A549 (cell line): Measurements from ENCODE around the gene SMTN. TPM values are rescaled to one million over a fixed set of nuclear protein-coding genes. Genes with fewer than 3 reads are reported as not detected.
A peak's percentile ranks its signal among the peaks of the same experiment; 100 is the strongest.

Source experiments
- ATAC-seq, 2 experiments: fragments of 200-7000 bp in 1 of 2; fragments of >200 bp in 1 of 2; cut with Nextera tagmentation in 1 of 2; cut with Tn5 transposase in 1 of 2; 3 replicates each; pipeline versions ENCODE4 v1.8.0 to v1.9.1; 2018 to 2020; ENCODE audit warnings: mild to moderate bottlenecking in 1 of 2, moderate library complexity in 1 of 2
- CTCF ChIA-PET: fragments of 300-600 bp; sonication (Branson Sonifier 250); formaldehyde crosslinking; extraction: SDS; loops from one replicate; lab custom pipeline; 2021; ENCODE audit warnings: antibody characterized with exemption, inconsistent platforms; lab: Yijun Ruan, JAX
- POLR2A ChIA-PET: fragments of 350-600 bp; formaldehyde crosslinking; extraction: SDS; loops from one replicate; lab custom pipeline; 2021; ENCODE audit warnings: antibody characterized with exemption, inconsistent platforms; lab: Yijun Ruan, JAX
- DNase-seq, 2 experiments: peaks; one replicate each; pipeline versions ENCODE4 v3.0.0 to v3.0.0-alpha.2; 2011 to 2016; ENCODE audit warnings: low read depth in 1 of 2, low spot score in 1 of 2
- FAIRE-seq: peaks from 2 replicates; lab custom pipeline; 2011; peaks lifted over from hg19 to GRCh38; lab: Jason Lieb, UNC
- H3K27ac ChIP-seq, 2 experiments: fragments of >200 bp; sonication (Bioruptor Twin); formaldehyde crosslinking; 3 replicates each; pipeline ENCODE4 v1.5.1; 2016 to 2017
- H3K4me1 ChIP-seq: fragments of >200 bp; sonication (Bioruptor Twin); formaldehyde crosslinking; 3 replicates; pipeline ENCODE4 v1.6.1; 2016
- H3K4me2 ChIP-seq: fragments of >200 bp; sonication (Bioruptor Twin); formaldehyde crosslinking; 3 replicates; pipeline ENCODE4 v1.6.1; 2016
- H3K4me3 ChIP-seq: fragments of >200 bp; sonication (Bioruptor Twin); formaldehyde crosslinking; 3 replicates; pipeline ENCODE4 v1.5.1; 2016
- H3K9me3 ChIP-seq: fragments of >200 bp; sonication (Bioruptor Twin); formaldehyde crosslinking; 3 replicates; pipeline ENCODE4 v1.6.1; 2016
- CBX2 ChIP-seq: fragments of 200-600 bp; sonication (generic); IDR thresholded peaks from 2 replicates; pipeline ENCODE4 v1.6.1; 2016; ENCODE audit warnings: low read depth, mild to moderate bottlenecking, borderline replicate concordance
- CEBPB ChIP-seq, 2 experiments: fragments of >200 bp in 1 of 2; sonication (Bioruptor Twin) in 1 of 2; formaldehyde crosslinking in 1 of 2; IDR thresholded peaks; 2 replicates each; pipeline ENCODE4 v1.6.1; 2012 to 2016
- CHD2 ChIP-seq: fragments of 150-350 bp; IDR thresholded peaks from 2 replicates; pipeline ENCODE4 v1.6.1; 2014; ENCODE audit warnings: low read length; ENCODE audit not compliant: partially characterized antibody
- EHF ChIP-seq: fragments of 250-450 bp; sonication (Bioruptor Pico); IDR thresholded peaks from 2 replicates; pipeline ENCODE4 v1.5.0; 2020; ENCODE audit warnings: mild to moderate bottlenecking
- ESRRA ChIP-seq: fragments of 150-350 bp; IDR thresholded peaks from 2 replicates; pipeline ENCODE4 v1.6.1; 2014; ENCODE audit warnings: mild to moderate bottlenecking, low read length, borderline replicate concordance
- FOSB ChIP-seq: fragments of 250-450 bp; sonication (Bioruptor Pico); IDR thresholded peaks from 2 replicates; pipeline ENCODE4 v1.5.0; 2020; ENCODE audit warnings: mild to moderate bottlenecking, moderate library complexity
- FOSL2 ChIP-seq, 2 experiments: fragments of 450-650 bp in 1 of 2; fragments of >200 bp in 1 of 2; sonication (Bioruptor Twin) in 1 of 2; formaldehyde crosslinking; IDR thresholded peaks; 2 replicates each; pipeline versions ENCODE4 v1.5.0 to v1.6.1; 2016 to 2020; ENCODE audit warnings: mild to moderate bottlenecking in 1 of 2, moderate library complexity in 1 of 2
- FOXS1 ChIP-seq: fragments of 250-450 bp; sonication (Bioruptor Pico); IDR thresholded peaks from 2 replicates; pipeline ENCODE4 v1.5.0; 2020; ENCODE audit warnings: mild to moderate bottlenecking, moderate library complexity
- GATA3 ChIP-seq: IDR thresholded peaks from 2 replicates; pipeline ENCODE4 v1.6.1; 2012; ENCODE audit warnings: borderline replicate concordance
- HOXB13 ChIP-seq: fragments of 250-450 bp; sonication (Bioruptor Pico); IDR thresholded peaks from 2 replicates; pipeline ENCODE4 v1.5.0; 2020; ENCODE audit warnings: low read depth, mild to moderate bottlenecking, moderate library complexity
- JUNB ChIP-seq: fragments of >200 bp; sonication (Bioruptor Twin); formaldehyde crosslinking; IDR thresholded peaks from 2 replicates; pipeline ENCODE4 v1.6.1; 2016
- MAFK ChIP-seq: fragments of 450-650 bp; IDR thresholded peaks from 2 replicates; pipeline ENCODE4 v1.6.1; 2014; ENCODE audit not compliant: partially characterized antibody
- POLR2AphosphoS2 ChIP-seq: conservative IDR thresholded peaks from 2 replicates; pipeline ENCODE4 v1.6.1; 2012; ENCODE audit warnings: low read length, improper control_type of control experiment, inconsistent platforms
- RAD21 ChIP-seq, 2 experiments: fragments of >200 bp in 1 of 2; sonication (Bioruptor Twin) in 1 of 2; formaldehyde crosslinking in 1 of 2; IDR thresholded peaks in 1 of 2; conservative IDR thresholded peaks in 1 of 2; 2 replicates in 1 of 2; 3 replicates in 1 of 2; pipeline ENCODE4 v1.6.1; 2012 to 2018; ENCODE audit warnings: inconsistent platforms in 1 of 2
- RCOR1 ChIP-seq: fragments of 150-350 bp; IDR thresholded peaks from 2 replicates; pipeline ENCODE4 v1.6.1; 2014; ENCODE audit warnings: antibody characterized with exemption, low read length, low read depth
- RFX5 ChIP-seq: fragments of 450-650 bp; IDR thresholded peaks from 2 replicates; pipeline ENCODE4 v1.7.1; 2014; ENCODE audit warnings: antibody characterized with exemption, mild to moderate bottlenecking, moderate library complexity
- SMC3 ChIP-seq: fragments of >200 bp; sonication (Bioruptor Twin); formaldehyde crosslinking; IDR thresholded peaks from 3 replicates; pipeline ENCODE4 v1.6.1; 2018; ENCODE audit warnings: inconsistent platforms
- SREBF2 ChIP-seq: fragments of 450-650 bp; IDR thresholded peaks from 2 replicates; pipeline ENCODE4 v1.6.1; 2014; ENCODE audit warnings: mild to moderate bottlenecking, moderate library complexity
- ZC3H11A ChIP-seq: fragments of 450-650 bp; IDR thresholded peaks from 2 replicates; pipeline ENCODE4 v1.6.1; 2014; ENCODE audit warnings: antibody characterized with exemption, mild to moderate bottlenecking
- ZSCAN20 ChIP-seq: fragments of 250-450 bp; sonication (Bioruptor Pico); IDR thresholded peaks from 2 replicates; pipeline ENCODE4 v1.8.0; 2022; ENCODE audit warnings: mild to moderate bottlenecking, moderate library complexity
- WGBS: methylation state at CpG from one replicate; pipeline ENCODE4 v1.1.6; 2017; ENCODE audit errors: missing lambda C conversion rate; 5-methylcytosine and 5-hydroxymethylcytosine counted together
- polyA plus RNA-seq, 4 experiments: library from polyadenylated mRNA; depleted of rRNA in 3 of 4; stranded (reverse); fragments of >200 nt; fragmentation: RNase III in 1 of 4; extraction: RNeasy Plus Mini Kit Qiagen cat#74134 plus additional on column Dnase treatment in 1 of 4; gene quantifications; 2 replicates in 3 of 4; 3 replicates in 1 of 4; pipeline ENCODE4 v1.2.3, GENCODE V29; 2011 to 2017
- TF ChIP-seq, protein P1 (sequence below): fragments of >200 bp; sonication (Bioruptor Twin); formaldehyde crosslinking; IDR thresholded peaks from 3 replicates; pipeline ENCODE4 v1.6.1; 2016

SMTN gene
- polyA plus RNA-seq, 2 of the 4 experiments (the other 2 are of a cell fraction), result 12.7 to 33.1 TPM

DNA sequence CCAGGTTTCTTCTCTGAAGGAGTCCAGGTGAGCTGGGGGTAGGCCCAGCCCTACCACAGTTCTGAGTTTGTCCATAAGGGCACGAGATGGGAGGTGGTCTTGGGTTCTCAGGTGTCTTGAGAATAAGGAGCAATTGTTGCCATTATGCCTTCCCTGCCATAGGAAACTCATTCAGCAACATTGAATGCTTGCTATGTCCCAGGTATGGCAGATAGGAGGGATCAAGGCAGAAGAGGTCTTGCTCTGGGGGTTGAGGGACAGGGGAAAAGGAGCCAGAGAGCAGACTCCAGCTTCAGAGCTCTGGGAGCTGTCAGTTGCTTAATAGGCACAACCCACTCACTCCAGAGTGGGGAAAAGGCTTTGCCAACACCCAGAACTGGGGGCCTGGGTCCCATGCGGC is 22.0 kb downstream of the SMTN start:
- CTCF ChIA-PET, result interaction anchor here (1.9 kb wide), 2 partner anchors 9 to 18 kb away, joined by 5 to 6 read pairs; no protein-coding TSS in a partner anchor
- no peak for DNase-seq
- Histone ChIP-seq H3K27ac (peak overlapping the region in 1 of 2 experiments; percentile 70; a peak in 3 of 6 replicates), H3K4me1 (peaks cover 14% of the 10 kb centered on the region), H3K4me2 (no peak overlapping the region), H3K4me3 (no peak overlapping the region)
- TF ChIP-seq CEBPB (IDR thresholded peaks at IDR 0.05) (no peak), RFX5 (no peak), RAD21 (conservative IDR thresholded peaks at IDR 0.05 in 1 of 2, IDR thresholded peaks at IDR 0.05 in 1 of 2) (no peak), HOXB13 (CRISPR knock-in tag) (no peak), SREBF2 (no peak), ESRRA (no peak), MAFK (no peak), RCOR1 (no peak), POLR2AphosphoS2 (no peak), CBX2 (no peak), ZC3H11A (no peak), FOXS1 (CRISPR knock-in tag) (no peak), CHD2 (no peak), FOSB (CRISPR knock-in tag) (no peak), GATA3 (no peak), JUNB (no peak)
- TF ChIP-seq, protein P1, sequence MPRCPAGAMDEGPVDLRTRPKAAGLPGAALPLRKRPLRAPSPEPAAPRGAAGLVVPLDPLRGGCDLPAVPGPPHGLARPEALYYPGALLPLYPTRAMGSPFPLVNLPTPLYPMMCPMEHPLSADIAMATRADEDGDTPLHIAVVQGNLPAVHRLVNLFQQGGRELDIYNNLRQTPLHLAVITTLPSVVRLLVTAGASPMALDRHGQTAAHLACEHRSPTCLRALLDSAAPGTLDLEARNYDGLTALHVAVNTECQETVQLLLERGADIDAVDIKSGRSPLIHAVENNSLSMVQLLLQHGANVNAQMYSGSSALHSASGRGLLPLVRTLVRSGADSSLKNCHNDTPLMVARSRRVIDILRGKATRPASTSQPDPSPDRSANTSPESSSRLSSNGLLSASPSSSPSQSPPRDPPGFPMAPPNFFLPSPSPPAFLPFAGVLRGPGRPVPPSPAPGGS, result no peak
- TF ChIP-seq, all 56 proteins: peak for 0
- 83% methylated on average over 2 of the region's 2 CpGs for WGBS
- H3K9me3 ChIP-seq, result no peaks in the 10 kb centered on the region
- POLR2A ChIA-PET, result interaction anchor here (1.0 kb wide), 1 partner anchor 22 kb away, joined by 4 read pairs; the partner anchor contains the start of gene SMTN
- no peak for ATAC-seq
- FAIRE-seq, result no peak

DNA sequence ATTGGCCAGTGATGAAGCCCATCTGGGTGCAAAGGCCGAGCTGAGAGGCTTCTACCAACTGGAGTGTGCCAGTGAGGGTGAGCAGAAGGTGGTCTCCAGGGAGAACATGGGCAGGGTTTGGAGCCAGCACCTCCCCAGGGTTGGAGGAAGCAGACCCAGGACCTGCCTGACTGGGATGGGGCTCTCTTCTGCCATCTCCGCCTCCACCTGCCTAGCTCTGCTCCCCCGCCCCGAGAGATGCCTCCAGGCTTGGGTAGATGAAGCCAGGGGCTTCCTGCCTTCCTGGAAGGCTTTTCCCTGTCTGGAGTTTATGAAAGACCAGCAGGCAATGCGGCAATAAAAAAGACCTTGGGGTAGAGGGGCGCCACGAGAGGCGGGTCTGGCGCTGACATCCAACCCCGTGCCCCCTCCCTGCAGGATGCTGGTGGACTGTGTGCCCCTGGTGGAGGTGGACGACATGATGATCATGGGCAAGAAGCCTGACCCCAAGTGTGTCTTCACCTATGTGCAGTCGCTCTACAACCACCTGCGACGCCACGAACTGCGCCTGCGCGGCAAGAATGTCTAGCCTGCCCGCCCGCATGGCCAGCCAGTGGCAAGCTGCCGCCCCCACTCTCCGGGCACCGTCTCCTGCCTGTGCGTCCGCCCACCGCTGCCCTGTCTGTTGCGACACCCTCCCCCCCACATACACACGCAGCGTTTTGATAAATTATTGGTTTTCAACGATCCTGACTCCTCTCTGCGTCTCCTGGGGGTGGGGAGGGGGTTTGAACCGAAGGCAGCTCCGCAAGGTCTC is 23.0 kb downstream of the SMTN start:
- ATAC-seq (no peak), FAIRE-seq (no peak), DNase-seq (no peak)
- 95% methylated on average over 27 of the region's 33 CpGs for WGBS
- ChIA-PET CTCF (interaction anchor here (0.7 to 1.9 kb wide), 3 partner anchors 10 to 392 kb away, joined by 3 to 6 read pairs (median 5); no protein-coding TSS in a partner anchor), POLR2A (no interaction called here)
- Histone ChIP-seq H3K27ac (no peak overlapping the region), H3K9me3 (no peaks in the 10 kb centered on the region), H3K4me3 (no peak overlapping the region), H3K4me2 (no peak overlapping the region), H3K4me1 (peaks cover 14% of the 10 kb centered on the region)
- TF ChIP-seq, protein P1, result no peak
- no peak for TF ChIP-seq FOXS1 (CRISPR knock-in tag)
- TF ChIP-seq SMC3, result no peak
- no peak for TF ChIP-seq ZC3H11A
- no peak for TF ChIP-seq EHF (CRISPR knock-in tag)
- no peak for TF ChIP-seq GATA3

DNA sequence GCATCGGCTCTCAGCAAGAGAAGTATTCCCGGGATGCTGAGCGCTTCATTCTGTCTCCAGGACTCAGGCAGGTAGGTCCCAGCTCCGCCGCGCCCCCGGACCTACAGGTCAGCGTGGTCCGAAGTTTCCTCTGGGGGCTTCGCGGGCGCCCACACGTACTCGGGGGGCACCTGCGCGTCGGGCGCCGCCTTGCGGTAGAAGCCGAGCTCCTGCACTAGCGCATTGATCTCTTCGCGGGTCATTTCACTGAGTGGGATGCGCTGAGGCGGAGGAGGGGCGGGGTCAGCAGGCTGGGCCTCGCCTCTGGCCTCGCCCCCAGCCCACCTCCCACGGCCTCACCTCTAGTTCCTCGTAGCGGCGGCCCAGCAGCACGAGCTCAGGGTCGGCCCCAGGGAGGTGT is 23.8 kb downstream of the SMTN start:
- DNase-seq, result no peak
- FAIRE-seq, result no peak
- Histone ChIP-seq H3K4me1 (peaks cover 14% of the 10 kb centered on the region), H3K4me3 (no peak overlapping the region), H3K27ac (no peak overlapping the region), H3K4me2 (no peak overlapping the region), H3K9me3 (no peaks in the 10 kb centered on the region)
- 94% methylated on average over 31 of the region's 35 CpGs for WGBS
- CTCF ChIA-PET, result interaction anchor here (0.7 to 1.0 kb wide), 2 partner anchors 341 to 393 kb away, joined by 3 to 4 read pairs; no protein-coding TSS in a partner anchor
- no peak for ATAC-seq
- POLR2A ChIA-PET, result no interaction called here
- TF ChIP-seq ZSCAN20 (CRISPR knock-in tag) (no peak), ESRRA (no peak), CBX2 (no peak), CEBPB (IDR thresholded peaks at IDR 0.05) (no peak), RAD21 (conservative IDR thresholded peaks at IDR 0.05 in 1 of 2, IDR thresholded peaks at IDR 0.05 in 1 of 2) (no peak), FOSB (CRISPR knock-in tag) (no peak), RCOR1 (no peak), SREBF2 (no peak), FOSL2 (IDR thresholded peaks at IDR 0.05) (no peak), FOSL2 (CRISPR knock-in tag; IDR thresholded peaks at IDR 0.05) (no peak)
